GM12873 (cell line): Measurements from ENCODE around the gene RBMS3.

Experiments used
- CTCF ChIP-seq: IDR thresholded peaks from 2 replicates; pipeline ENCODE4 v1.5.1; 2012; ENCODE audit warnings: low read depth, mild to moderate bottlenecking, moderate library complexity, low read length, control low read depth; ENCODE audit not compliant: insufficient read depth; ENCODE audit errors: missing control alignments

RBMS3 gene

GRCh38 chr3:29381595-29381994 lies 100.7 kb downstream of the RBMS3 start:
- TF ChIP-seq CTCF = no peak

- TF ChIP-seq CTCF = no peak
Observed at GRCh38 chr3:29382409-29382808, 101.5 kb downstream of the RBMS3 start.

- TF ChIP-seq CTCF = no peak
Observed at GRCh38 chr3:29382845-29383244, 102.0 kb downstream of the RBMS3 start.

- TF ChIP-seq CTCF = no peak
Observed at GRCh38 chr3:29384640-29385039, 103.8 kb downstream of the RBMS3 start.

- TF ChIP-seq CTCF = no peak
Observed at GRCh38 chr3:29385046-29385830, 104.4 kb downstream of the RBMS3 start.

- TF ChIP-seq CTCF = no peak
Observed at GRCh38 chr3:29389362-29389761, 108.5 kb downstream of the RBMS3 start.

- no peak for TF ChIP-seq CTCF
Observed at GRCh38 chr3:29392625-29393388, 111.9 kb downstream of the RBMS3 start.
